GM21381 (cell line): ENCODE measurements around the gene HLA-DOB.

Source experiments
- ATAC-seq: cut with Tn5 transposase; IDR thresholded peaks from one replicate; pipeline ENCODE4 v1.9.1; 2021; ENCODE audit warnings: mild to moderate bottlenecking, moderate library complexity; ENCODE audit not compliant: unreplicated experiment

The HLA-DOB gene

DNA sequence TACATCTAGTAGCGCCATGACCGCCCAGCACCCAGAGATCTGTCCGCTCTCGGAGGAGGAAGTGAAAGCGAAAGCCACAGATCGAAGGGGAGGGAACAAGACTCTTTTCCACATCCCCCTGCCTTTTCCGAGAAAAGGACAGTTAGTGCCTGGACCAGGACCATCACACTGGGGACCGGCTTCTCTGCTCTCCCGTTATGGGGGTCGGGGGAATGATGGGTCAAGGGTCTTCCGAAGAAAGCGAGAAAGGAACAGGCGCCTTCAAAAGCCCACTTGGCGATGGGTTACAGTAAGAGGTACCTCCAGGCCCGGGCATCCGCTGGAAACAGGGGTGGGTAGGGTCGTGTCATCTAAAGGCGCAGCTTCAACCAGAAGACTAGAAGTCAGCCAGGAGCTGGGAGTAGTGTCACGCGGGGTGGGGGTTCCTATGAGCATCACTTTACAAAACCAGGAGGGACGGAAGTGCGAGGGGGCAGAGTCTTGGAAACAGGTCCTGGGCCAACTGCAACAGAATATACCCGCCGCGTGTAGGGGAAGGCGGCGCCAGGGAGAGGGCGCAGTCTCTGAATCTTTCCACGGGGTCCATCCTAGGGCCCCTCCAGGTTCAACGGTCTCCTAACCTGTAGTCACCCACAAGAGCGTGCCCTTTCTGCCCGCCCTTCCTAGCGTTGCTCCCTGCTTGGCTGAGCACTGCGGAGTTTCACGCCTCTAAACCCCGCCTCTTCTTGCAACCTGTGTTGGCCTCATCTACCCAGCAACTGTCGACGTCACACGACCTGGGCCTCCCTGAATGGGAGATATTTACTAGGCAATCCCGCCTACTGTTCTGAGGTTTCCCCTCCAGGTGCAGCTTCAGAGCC is 27.4 kb upstream of the HLA-DOB start, which contains the start of gene PSMB8:
Gene PSMB8, minus strand, starts transcription at position 69 of the 860 bp plus-strand sequence. Its CDS starts 51 bp downstream, at position 18.
- ATAC-seq: peak; percentile 61

GRCh38 chr6:32843331-32843978 is 26.7 kb upstream of the HLA-DOB start:
- no peak for ATAC-seq

DNA sequence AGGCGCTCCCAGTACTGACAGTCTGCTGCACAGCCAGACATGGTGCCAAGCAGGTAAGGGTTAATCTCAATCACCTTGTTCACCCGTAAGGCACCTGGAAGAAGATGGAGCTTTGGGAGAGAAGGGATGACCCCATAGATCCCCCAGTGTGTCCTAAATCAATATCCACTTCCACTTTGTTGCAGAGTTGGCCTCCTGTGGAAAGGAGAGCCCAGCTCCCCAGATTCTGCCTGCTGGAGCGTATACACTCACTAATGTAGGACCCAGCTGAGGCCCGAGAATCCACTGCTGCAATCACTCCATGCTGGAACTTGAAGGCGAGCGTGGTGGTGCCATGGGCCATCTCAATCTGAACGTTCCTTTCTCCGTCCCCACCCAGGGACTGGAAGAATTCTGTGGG is 25.9 kb upstream of the HLA-DOB start:
- no peak for ATAC-seq

- no peak for ATAC-seq
Measured at GRCh38 chr6:32842021-32842650, 25.3 kb upstream of the HLA-DOB start.

GRCh38 chr6:32840604-32841246 is 23.9 kb upstream of the HLA-DOB start:
- no peak for ATAC-seq

DNA sequence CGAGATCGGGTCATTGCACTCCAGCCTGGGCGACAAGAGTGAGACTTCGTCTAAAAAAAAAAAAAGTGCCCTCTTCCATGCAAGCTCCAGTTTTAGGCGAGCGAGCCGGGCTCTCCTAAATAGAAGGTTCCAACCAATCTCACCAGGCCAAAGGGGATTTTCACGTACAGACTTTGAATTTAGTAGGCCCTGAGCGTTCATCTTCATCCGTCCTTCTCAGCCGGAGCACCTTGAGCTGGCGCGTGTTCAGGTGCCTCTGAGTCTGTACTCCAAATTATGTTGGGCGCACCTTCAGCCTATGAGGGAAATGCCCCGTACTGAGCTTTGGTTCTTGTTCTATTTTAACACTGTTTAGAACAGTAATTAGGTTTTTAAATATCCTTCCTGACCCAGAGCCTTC is 22.6 kb upstream of the HLA-DOB start:
- no peak for ATAC-seq

GRCh38 chr6:32838114-32838958 is 21.5 kb upstream of the HLA-DOB start, which contains the start of gene TAP2:
Gene TAP2, minus strand, starts transcription at chr6:32838739. Its CDS starts 506 bp downstream, at chr6:32838233.
- peak; percentile 73 for ATAC-seq

GRCh38 chr6:32837651-32838113 is 20.9 kb upstream of the HLA-DOB start:
- no peak for ATAC-seq

DNA sequence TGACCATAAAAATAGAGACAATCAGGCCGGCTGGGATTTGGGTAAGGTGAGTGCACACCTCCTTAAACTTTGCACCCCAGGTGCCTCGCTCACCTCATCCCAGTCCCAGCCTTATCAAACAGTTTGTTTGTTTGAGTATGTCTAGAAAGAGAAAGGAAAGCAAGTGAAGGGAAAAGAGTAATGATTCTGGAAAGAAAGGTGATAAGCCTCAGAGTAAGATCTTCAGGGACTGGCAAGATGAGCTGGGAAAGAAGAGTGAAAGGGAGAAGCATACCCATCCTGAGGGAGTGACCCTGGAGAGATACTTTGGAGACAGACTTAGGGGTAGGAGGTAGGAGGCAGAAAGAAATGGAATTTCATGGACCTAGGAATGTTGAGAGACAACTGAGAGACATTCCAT is 20.1 kb upstream of the HLA-DOB start:
- no peak for ATAC-seq

- no peak for ATAC-seq
Measured at GRCh38 chr6:32835167-32835893, 18.5 kb upstream of the HLA-DOB start.

DNA sequence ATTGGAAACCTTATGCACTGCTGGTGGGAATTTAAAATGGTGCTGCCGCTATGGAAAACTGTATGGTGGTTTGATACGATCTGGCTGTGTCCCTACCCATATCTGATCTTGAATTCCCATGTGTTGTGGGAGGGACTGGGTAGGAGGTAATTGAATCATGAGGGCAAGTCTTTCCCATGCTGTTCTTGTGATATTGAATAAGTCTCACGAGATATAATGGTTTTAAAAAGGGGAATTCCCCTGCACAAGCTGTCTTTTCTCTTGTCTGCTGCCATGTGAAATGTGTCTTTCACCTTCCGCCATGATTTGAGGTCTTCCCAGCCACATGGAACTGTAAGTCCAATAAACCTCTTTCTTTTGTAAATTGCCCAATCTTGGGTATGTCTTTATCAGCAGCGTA is 16.9 kb upstream of the HLA-DOB start:
- ATAC-seq: no peak

GRCh38 chr6:32832535-32832934 is 15.7 kb upstream of the HLA-DOB start:
- ATAC-seq: no peak

GRCh38 chr6:32830936-32831335 is 14.1 kb upstream of the HLA-DOB start:
- ATAC-seq: no peak

DNA sequence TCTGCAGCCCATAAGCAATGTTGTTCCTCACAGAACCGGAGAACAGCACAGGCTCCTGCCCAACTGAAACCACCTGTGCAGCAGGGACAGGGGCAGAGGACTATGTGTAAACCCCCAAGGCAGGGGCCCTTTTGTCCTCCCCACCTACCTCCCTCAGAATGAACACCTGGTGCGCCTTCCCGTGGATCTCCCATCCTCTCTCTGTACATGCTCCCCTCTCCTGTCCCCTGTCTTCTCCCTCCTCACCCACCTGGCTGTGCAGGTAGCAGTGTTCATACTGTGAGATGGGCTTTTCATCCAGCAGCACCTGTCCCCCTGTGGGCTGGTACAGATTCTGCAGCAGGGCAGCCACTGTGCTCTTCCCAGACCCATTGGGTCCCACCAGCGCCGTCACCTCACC is 13.2 kb upstream of the HLA-DOB start:
- no peak for ATAC-seq

DNA sequence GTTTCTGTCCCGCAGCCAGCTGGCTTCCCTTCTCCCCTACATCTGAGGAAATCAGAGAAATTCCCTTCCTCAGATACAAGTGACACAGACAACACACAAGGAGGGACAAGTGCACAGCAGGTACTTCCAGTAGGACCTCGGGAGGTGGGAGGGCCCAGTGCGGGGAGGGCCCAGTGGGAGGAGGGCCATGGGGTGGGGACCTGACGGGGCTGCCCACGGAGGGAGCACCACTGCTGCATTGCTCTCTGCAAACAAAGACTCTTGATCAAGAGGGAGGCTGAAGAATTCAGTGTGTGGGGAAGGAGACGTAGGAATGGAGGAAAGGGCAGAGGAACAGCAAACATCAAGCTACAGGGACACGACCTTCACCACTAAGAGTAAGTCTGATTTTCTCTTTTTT is 12.7 kb upstream of the HLA-DOB start:
- ATAC-seq: no peak

- ATAC-seq: no peak
Measured at GRCh38 chr6:32827025-32827424, 10.2 kb upstream of the HLA-DOB start.

GRCh38 chr6:32825966-32826365 is 9.2 kb upstream of the HLA-DOB start:
- no peak for ATAC-seq

DNA sequence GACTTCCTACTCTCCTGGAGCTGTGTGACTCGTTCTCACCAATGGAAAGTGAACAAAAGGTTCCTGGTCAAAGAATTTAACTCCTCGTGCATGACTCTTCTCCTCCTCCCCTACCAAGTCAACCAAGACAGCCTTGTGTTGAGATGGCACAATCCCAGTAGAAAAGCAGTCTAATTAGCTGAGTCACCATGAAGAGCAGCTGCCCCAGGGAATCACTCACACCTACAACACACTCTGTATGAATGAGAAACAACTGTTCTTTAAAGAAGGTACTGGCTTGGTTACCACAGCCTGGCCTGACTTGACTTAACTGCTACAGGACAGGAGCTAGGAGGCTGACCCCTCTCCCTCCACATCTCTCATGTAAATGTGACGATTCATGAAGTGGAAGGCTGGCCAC is 2.9 kb upstream of the HLA-DOB start:
- ATAC-seq: no peak

DNA sequence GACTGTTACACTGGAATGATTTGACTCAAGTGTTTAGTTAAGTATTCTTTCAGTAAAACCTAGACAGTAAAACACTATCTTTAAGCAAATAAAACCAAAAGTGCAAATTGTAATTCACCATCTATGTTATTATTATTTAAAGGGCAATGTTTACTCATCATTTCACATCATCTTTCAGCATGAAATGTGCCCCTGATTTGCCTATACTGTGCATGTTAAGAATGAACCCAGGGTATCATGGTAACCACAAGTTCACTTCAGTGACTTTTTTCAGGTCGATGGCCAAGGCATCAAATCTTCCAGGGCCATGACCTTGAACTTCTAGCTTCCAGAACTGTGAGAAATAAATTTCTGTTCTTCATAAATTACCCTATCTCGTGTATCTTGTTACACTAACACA is 2.1 kb upstream of the HLA-DOB start:
- no peak for ATAC-seq

- ATAC-seq: peak; percentile 54
Measured at GRCh38 chr6:32815996-32816395, 806 bp downstream of the HLA-DOB start.
